ENCODE measurements around the gene EXOC4.

GRCh38 chr7:133836666-133837065 is 583.8 kb downstream of the EXOC4 start:
- TF ChIP-seq CTCF (IDR thresholded peaks at IDR 0.05; ENCODE audit: low read depth, low read length, poor library complexity, severe bottlenecking) (no peak), EZH2phosphoT487 (IDR thresholded peaks at IDR 0.05; ENCODE audit: borderline replicate concordance, low read length) (no peak)

Data from DOHH2 (cell line).